Common myeloid progenitor, CD34-positive (primary cell): Measurements from ENCODE around the gene MTSS2.

Experiments
- CTCF ChIA-PET: fragments of 350-600 bp; sonication (Branson Sonifier 250); formaldehyde crosslinking; loops from one replicate; lab custom pipeline; 2021; ENCODE audit warnings: antibody characterized with exemption; lab: Charles Lee
- POLR2A ChIA-PET: fragments of 350-600 bp; sonication (Branson Sonifier 250); formaldehyde crosslinking; loops from one replicate; lab custom pipeline; 2021; ENCODE audit warnings: antibody characterized with exemption; lab: Charles Lee
- DNase-seq, 3 donors: peaks; one replicate each; pipeline versions ENCODE4 v3.0.0 to v3.0.0-alpha.2; 2013
- H3K27ac ChIP-seq, 2 experiments: 1 replicate in 1 of 2; 2 replicates in 1 of 2; pipeline ENCODE4 v1.7.0; 2013; ENCODE audit warnings: inconsistent platforms in 2 of 2, low read length in 2 of 2, mild to moderate bottlenecking in 2 of 2, low read depth in 1 of 2, moderate library complexity in 1 of 2; ENCODE audit not compliant: severe bottlenecking in 2 of 2, insufficient read depth in 1 of 2, poor library complexity in 1 of 2
- H3K27me3 ChIP-seq, 5 experiments: replicated peaks in 2 of 5; 1 replicate in 3 of 5; 2 replicates in 2 of 5; pipeline versions ENCODE4 v1.6.1 to v1.7.0; 2013; ENCODE audit warnings: low read length in 4 of 5, mild to moderate bottlenecking in 2 of 5, moderate library complexity in 2 of 5, inconsistent platforms in 1 of 5; ENCODE audit not compliant: insufficient read depth in 5 of 5, control insufficient read depth in 4 of 5
- H3K36me3 ChIP-seq, 4 experiments: 1 replicate in 2 of 4; 2 replicates in 2 of 4; pipeline versions ENCODE4 v1.6.1 to v1.7.0; 2013; ENCODE audit warnings: low read length in 3 of 4, control low read depth in 1 of 4, mild to moderate bottlenecking in 1 of 4; ENCODE audit not compliant: control insufficient read depth in 4 of 4, insufficient read depth in 4 of 4
- H3K4me1 ChIP-seq, 4 experiments: 1 replicate in 3 of 4; 2 replicates in 1 of 4; pipeline versions ENCODE4 v1.6.1 to v1.7.1; 2013; ENCODE audit warnings: low read length in 3 of 4, mild to moderate bottlenecking in 3 of 4, control low read depth in 1 of 4, inconsistent platforms in 1 of 4, moderate library complexity in 1 of 4; ENCODE audit not compliant: control insufficient read depth in 4 of 4, insufficient read depth in 4 of 4; ENCODE audit errors: control extremely low read depth in 1 of 4
- H3K4me3 ChIP-seq, 7 experiments: 1 replicate in 4 of 7; 2 replicates in 3 of 7; pipeline versions ENCODE4 v1.5.1 to v1.7.0; 2013; ENCODE audit warnings: mild to moderate bottlenecking in 7 of 7, low read length in 6 of 7, moderate library complexity in 6 of 7, inconsistent platforms in 2 of 7, low read depth in 2 of 7, control low read depth in 1 of 7; ENCODE audit not compliant: insufficient read depth in 4 of 7, control insufficient read depth in 1 of 7; ENCODE audit errors: extremely low read depth in 1 of 7
- H3K9me3 ChIP-seq, 5 experiments: 1 replicate in 4 of 5; 2 replicates in 1 of 5; pipeline versions ENCODE4 v1.6.1 to v1.7.1; 2013; ENCODE audit warnings: low read length in 4 of 5, mild to moderate bottlenecking in 2 of 5, inconsistent platforms in 1 of 5, low read depth in 1 of 5, moderate library complexity in 1 of 5; ENCODE audit not compliant: control insufficient read depth in 4 of 5, insufficient read depth in 2 of 5; ENCODE audit errors: control extremely low read depth in 1 of 5
- WGBS: methylation state at CpG from one replicate; pipeline ENCODE4 v1.1.5; 2013; ENCODE audit not compliant: insufficient coverage; 5-methylcytosine and 5-hydroxymethylcytosine counted together

MTSS2 gene

GRCh38 chr16:70703835-70704381 is 18.1 kb upstream of the MTSS2 start:
- POLR2A ChIA-PET = no interaction called here
- Histone ChIP-seq H3K4me1 (peaks cover 0 to 51% (median 22%) of the 10 kb centered on the region in 4 experiments), H3K27me3 (no peaks in the 10 kb centered on the region), H3K36me3 (peaks cover 0 to 15% (median 7%) of the 10 kb centered on the region in 4 experiments), H3K4me3 (no peak overlapping the region), H3K27ac (no peak overlapping the region), H3K9me3 (no peaks in the 10 kb centered on the region)
- CTCF ChIA-PET = interaction anchor here (1.5 to 2.5 kb wide), 2 partner anchors 11 to 34 kb away, joined by 4 to 13 read pairs; no protein-coding TSS in a partner anchor
- DNase-seq = no peak
- 98% methylated on average over 4 of the region's 6 CpGs for WGBS

- WGBS = 95% methylated on average over 16 of the region's 16 CpGs
- H3K27me3 ChIP-seq = no peaks in the 10 kb centered on the region
- no peaks in the 10 kb centered on the region for H3K9me3 ChIP-seq
- peak in 2 of 3 donors; percentile 24 to 42 for DNase-seq
- peaks cover 0 to 15% (median 3%) of the 10 kb centered on the region in 4 experiments for H3K36me3 ChIP-seq
- ChIA-PET POLR2A (interaction anchor here (0.6 kb wide), 1 partner anchor 32 kb away, joined by 3 read pairs; no protein-coding TSS in a partner anchor), CTCF (interaction anchor here (1.0 to 2.5 kb wide), 4 partner anchors 11 to 68 kb away, joined by 3 to 13 read pairs (median 4); no protein-coding TSS in a partner anchor)
- H3K27ac ChIP-seq = no peak overlapping the region
- no peak overlapping the region for H3K4me3 ChIP-seq
- peaks cover 0 to 58% (median 26%) of the 10 kb centered on the region in 4 experiments for H3K4me1 ChIP-seq
Observed at GRCh38 chr16:70703041-70703834, 17.4 kb upstream of the MTSS2 start.

GRCh38 chr16:70702624-70703023 is 16.8 kb upstream of the MTSS2 start:
- H3K4me1 ChIP-seq = peaks cover 0 to 64% (median 32%) of the 10 kb centered on the region in 4 experiments
- H3K27ac ChIP-seq = no peak overlapping the region
- H3K4me3 ChIP-seq = no peak overlapping the region
- ChIA-PET CTCF (interaction anchor here (1.0 to 2.5 kb wide), 4 partner anchors 12 to 69 kb away, joined by 3 to 13 read pairs (median 4); no protein-coding TSS in a partner anchor), POLR2A (no interaction called here)
- no peaks in the 10 kb centered on the region for H3K9me3 ChIP-seq
- 85% methylated on average over 7 of the region's 8 CpGs for WGBS
- H3K36me3 ChIP-seq = peaks cover 0 to 20% (median 2%) of the 10 kb centered on the region in 4 experiments
- no peak for DNase-seq
- H3K27me3 ChIP-seq = no peaks in the 10 kb centered on the region

- DNase-seq = no peak
- POLR2A ChIA-PET = no interaction called here
- H3K27ac ChIP-seq = no peak overlapping the region
- H3K36me3 ChIP-seq = peaks cover 0 to 20% (median 2%) of the 10 kb centered on the region in 4 experiments
- H3K9me3 ChIP-seq = no peaks in the 10 kb centered on the region
- H3K4me3 ChIP-seq = no peak overlapping the region
- 92% methylated on average over 7 of the region's 8 CpGs for WGBS
- H3K4me1 ChIP-seq = peaks cover 0 to 70% (median 38%) of the 10 kb centered on the region in 4 experiments
- CTCF ChIA-PET = interaction anchor here (1.2 to 2.5 kb wide), 3 partner anchors 13 to 70 kb away, joined by 4 to 13 read pairs (median 4); no protein-coding TSS in a partner anchor
- H3K27me3 ChIP-seq = no peaks in the 10 kb centered on the region
Observed at GRCh38 chr16:70701998-70702397, 16.1 kb upstream of the MTSS2 start.

- Histone ChIP-seq H3K9me3 (no peaks in the 10 kb centered on the region), H3K36me3 (peaks cover 0 to 20% (median 2%) of the 10 kb centered on the region in 4 experiments), H3K4me3 (no peak overlapping the region), H3K27ac (no peak overlapping the region), H3K4me1 (peaks cover 0 to 74% (median 42%) of the 10 kb centered on the region in 4 experiments), H3K27me3 (no peaks in the 10 kb centered on the region)
- ChIA-PET POLR2A (no interaction called here), CTCF (no interaction called here)
- WGBS = 90% methylated on average over 7 of the region's 9 CpGs
- no peak for DNase-seq
Observed at GRCh38 chr16:70701596-70701995, 15.7 kb upstream of the MTSS2 start.

- Histone ChIP-seq H3K27ac (no peak overlapping the region), H3K4me1 (peaks cover 0 to 80% (median 48%) of the 10 kb centered on the region in 4 experiments), H3K36me3 (peaks cover 0 to 20% (median 2%) of the 10 kb centered on the region in 4 experiments), H3K27me3 (no peaks in the 10 kb centered on the region), H3K4me3 (no peak overlapping the region), H3K9me3 (no peaks in the 10 kb centered on the region)
- peak in 1 of 3 donors; percentile 17 for DNase-seq
- WGBS = 85% methylated on average over 3 of the region's 3 CpGs
- ChIA-PET POLR2A (no interaction called here), CTCF (interaction anchor here (1.0 kb wide), 1 partner anchor 12 kb away, joined by 3 read pairs; no protein-coding TSS in a partner anchor)
Observed at GRCh38 chr16:70701036-70701435, 15.2 kb upstream of the MTSS2 start.
